Measurements from ENCODE around the gene HBQ1. TPM values are rescaled to one million over a fixed set of nuclear protein-coding genes. Genes with fewer than 3 reads are reported as not detected.

The HBQ1 gene
- total RNA-seq, 1 donor from 2014 or later = 1.1 TPM

DNA sequence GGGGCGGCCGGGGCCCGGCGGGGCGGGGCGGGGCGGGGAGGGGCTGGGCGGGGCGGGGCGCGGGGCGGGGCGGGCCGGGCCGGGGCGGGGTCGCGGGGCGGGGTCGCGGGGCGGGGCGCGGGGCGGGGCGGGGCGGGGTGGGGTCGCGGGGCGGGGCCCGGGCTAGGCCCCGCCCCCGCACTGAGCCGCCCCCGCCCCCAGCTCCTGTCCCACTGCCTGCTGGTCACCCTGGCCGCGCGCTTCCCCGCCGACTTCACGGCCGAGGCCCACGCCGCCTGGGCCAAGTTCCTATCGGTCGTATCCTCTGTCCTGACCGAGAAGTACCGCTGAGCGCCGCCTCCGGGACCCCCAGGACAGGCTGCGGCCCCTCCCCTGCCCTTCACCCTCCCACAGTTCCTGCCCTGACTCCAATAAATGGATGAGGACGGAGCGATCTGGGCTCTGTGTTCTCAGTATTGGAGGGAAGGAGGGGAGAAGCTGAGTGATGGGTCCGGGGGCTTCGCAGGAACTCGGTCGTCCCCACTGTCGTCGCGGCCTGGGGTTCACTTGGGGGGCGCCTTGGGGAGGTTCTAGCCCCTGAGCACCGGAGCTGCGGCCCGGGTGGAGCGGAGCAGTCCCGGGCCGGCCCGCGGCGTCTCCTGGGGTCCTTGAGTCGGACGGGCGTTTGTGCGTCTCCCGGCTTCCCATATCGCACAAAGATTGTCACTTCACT is 15.3 kb upstream of the HBQ1 start:
- no peaks in the 10 kb centered on the region for H3K4me1 Mint-ChIP-seq (ENCODE audit: unreplicated experiment)
- DNase-seq (ENCODE audit: extremely low spot score, unreplicated experiment) = no peak
- H3K4me3 Mint-ChIP-seq = no peak overlapping the region
- no peaks in the 10 kb centered on the region for H3K9me3 Mint-ChIP-seq
- H3K36me3 Mint-ChIP-seq = no peaks in the 10 kb centered on the region
- TF ChIP-seq, protein P1, sequence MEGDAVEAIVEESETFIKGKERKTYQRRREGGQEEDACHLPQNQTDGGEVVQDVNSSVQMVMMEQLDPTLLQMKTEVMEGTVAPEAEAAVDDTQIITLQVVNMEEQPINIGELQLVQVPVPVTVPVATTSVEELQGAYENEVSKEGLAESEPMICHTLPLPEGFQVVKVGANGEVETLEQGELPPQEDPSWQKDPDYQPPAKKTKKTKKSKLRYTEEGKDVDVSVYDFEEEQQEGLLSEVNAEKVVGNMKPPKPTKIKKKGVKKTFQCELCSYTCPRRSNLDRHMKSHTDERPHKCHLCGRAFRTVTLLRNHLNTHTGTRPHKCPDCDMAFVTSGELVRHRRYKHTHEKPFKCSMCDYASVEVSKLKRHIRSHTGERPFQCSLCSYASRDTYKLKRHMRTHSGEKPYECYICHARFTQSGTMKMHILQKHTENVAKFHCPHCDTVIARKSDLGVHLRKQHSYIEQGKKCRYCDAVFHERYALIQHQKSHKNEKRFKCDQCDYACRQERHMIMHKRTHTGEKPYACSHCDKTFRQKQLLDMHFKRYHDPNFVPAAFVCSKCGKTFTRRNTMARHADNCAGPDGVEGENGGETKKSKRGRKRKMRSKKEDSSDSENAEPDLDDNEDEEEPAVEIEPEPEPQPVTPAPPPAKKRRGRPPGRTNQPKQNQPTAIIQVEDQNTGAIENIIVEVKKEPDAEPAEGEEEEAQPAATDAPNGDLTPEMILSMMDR (conservative IDR thresholded peaks at IDR 0.05) = no peak
- no peak overlapping the region for H3K27ac Mint-ChIP-seq
- peaks cover 69% of the 10 kb centered on the region for H3K27me3 Mint-ChIP-seq

DNA sequence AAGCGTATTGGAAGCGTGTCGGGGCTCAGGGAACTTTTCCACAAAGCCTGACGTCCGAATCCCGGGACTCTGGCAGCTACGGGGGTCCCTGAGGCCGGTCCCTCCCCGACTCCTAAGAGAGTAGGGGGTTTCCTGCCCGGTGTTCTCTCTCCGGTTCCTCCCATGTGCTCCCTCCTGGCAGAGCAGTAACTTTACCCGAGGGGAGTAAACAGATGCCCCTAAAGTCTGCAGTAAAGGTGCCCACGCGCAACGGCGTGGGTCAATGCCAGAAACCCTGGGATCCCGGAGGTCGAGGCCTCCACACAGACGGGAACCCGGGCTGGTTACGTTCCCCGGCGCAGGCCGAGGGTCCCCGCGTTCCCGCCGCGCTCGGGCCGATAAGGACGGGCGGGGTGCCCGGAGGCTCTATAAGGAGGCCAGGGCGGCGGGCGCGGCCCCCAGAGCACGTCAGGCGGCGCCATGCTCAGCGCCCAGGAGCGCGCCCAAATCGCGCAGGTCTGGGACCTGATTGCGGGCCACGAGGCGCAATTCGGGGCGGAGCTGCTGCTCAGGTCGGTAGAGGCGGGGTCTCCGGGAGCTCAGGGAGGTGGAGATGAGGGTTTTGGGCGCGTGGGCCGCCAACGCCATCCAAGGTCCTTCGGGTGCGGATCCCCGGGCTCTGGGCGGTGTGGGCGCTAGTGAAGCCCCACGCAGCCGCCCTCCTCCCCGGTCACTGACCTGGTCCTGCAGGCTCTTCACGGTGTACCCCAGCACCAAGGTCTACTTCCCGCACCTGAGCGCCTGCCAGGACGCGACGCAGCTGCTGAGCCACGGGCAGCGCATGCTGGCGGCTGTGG is 14.5 kb upstream of the HBQ1 start, which contains the start of gene HBM:
HBM (plus strand) TSS at position 440 of the 836 bp plus-strand sequence; CDS start at position 460, 20 bp downstream.
- peaks cover 76% of the 10 kb centered on the region for H3K27me3 Mint-ChIP-seq
- TF ChIP-seq, protein P1 (conservative IDR thresholded peaks at IDR 0.05) = no peak
- no peak within 1 kb of the TSS for H3K4me3 Mint-ChIP-seq
- H3K27ac Mint-ChIP-seq = no peak within 1 kb of the TSS
- H3K9me3 Mint-ChIP-seq = no peaks in the 10 kb centered on the region
- H3K36me3 Mint-ChIP-seq = no peaks in the 10 kb centered on the region
- H3K4me1 Mint-ChIP-seq (ENCODE audit: unreplicated experiment) = no peaks in the 10 kb centered on the region
- DNase-seq (ENCODE audit: extremely low spot score, unreplicated experiment) = no peak

DNA sequence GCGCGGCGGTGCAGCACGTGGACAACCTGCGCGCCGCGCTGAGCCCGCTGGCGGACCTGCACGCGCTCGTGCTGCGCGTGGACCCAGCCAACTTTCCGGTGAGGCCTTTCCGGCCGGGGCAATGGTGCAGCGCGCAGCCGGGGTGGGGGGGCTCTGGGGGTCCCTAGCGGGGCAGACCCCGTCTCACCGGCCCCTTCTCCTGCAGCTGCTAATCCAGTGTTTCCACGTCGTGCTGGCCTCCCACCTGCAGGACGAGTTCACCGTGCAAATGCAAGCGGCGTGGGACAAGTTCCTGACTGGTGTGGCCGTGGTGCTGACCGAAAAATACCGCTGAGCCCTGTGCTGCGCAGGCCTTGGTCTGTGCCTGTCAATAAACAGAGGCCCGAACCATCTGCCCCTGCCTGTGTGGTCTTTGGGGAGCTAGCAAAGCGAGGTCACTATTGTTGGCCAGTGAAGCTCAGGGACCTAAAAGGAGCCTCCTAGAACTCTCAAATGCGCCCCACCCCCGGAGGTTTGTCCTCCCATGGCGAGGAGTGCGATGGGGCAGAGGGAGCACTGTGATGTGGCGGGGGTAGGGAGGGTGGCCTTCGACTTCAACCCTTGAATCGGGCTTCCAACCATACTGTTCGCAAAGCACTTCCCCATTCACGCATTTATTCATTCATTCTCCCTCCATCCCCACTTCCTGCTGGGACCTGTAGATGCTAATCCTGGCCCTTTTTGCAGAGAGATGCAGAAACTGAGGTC is 13.7 kb upstream of the HBQ1 start:
- H3K9me3 Mint-ChIP-seq = no peaks in the 10 kb centered on the region
- no peaks in the 10 kb centered on the region for H3K36me3 Mint-ChIP-seq
- peaks cover 77% of the 10 kb centered on the region for H3K27me3 Mint-ChIP-seq
- H3K4me1 Mint-ChIP-seq (ENCODE audit: unreplicated experiment) = no peaks in the 10 kb centered on the region
- H3K27ac Mint-ChIP-seq = no peak overlapping the region
- TF ChIP-seq, protein P1 (conservative IDR thresholded peaks at IDR 0.05) = no peak
- H3K4me3 Mint-ChIP-seq = no peak overlapping the region
- DNase-seq (ENCODE audit: extremely low spot score, unreplicated experiment) = no peak

DNA sequence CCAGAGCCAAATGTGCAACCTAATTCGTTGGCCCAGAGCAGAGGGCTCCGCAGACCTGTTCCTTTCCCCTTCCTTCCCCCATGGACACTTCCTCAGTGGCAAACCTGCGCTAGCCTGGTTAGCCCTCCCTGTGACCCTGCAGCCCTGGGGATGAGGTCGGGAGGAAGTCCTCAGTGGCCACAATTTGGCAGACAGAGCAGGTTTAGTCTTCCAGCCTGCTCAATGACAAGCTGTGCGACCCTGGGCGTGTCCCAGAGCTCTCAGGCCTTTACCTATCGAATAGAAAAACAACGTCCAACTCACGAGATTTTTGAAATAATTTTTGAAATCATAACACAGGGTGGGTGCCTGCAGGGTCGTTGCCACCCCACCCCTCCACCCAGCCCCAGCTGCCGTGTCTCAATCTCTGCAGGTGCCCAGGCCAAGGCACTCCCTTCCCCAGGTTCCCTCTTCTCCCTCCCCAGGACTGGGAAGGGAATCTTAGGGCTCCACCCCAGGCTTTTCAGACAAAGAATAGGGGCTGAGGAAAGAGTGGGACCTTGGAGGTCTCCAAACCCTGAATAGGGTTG is 13.1 kb upstream of the HBQ1 start:
- H3K4me3 Mint-ChIP-seq = no peak overlapping the region
- H3K4me1 Mint-ChIP-seq (ENCODE audit: unreplicated experiment) = no peaks in the 10 kb centered on the region
- H3K27ac Mint-ChIP-seq = no peak overlapping the region
- no peaks in the 10 kb centered on the region for H3K36me3 Mint-ChIP-seq
- no peaks in the 10 kb centered on the region for H3K9me3 Mint-ChIP-seq
- peaks cover 75% of the 10 kb centered on the region for H3K27me3 Mint-ChIP-seq
- no peak for DNase-seq (ENCODE audit: extremely low spot score, unreplicated experiment)
- TF ChIP-seq, protein P1 (conservative IDR thresholded peaks at IDR 0.05) = no peak

DNA sequence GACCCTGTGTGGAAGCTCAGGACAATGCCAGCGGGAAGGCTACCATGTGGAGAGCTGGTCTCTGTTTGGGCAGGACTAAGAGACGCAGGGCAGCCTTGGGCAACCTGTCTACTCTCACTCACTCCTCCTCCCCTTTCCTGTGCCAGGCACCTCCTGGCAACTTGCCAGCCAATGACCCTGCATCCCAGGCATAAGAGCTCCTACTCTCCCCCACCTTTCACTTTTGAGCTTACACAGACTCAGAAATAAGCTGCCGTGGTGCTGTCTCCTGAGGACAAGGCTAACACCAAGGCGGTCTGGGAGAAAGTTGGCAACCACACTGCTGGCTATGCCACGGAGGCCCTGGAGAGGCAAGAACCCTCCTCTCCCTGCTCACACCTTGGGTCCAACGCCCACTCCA is 11.8 kb upstream of the HBQ1 start:
- no peaks in the 10 kb centered on the region for H3K9me3 Mint-ChIP-seq
- no peaks in the 10 kb centered on the region for H3K4me1 Mint-ChIP-seq (ENCODE audit: unreplicated experiment)
- no peaks in the 10 kb centered on the region for H3K36me3 Mint-ChIP-seq
- H3K27ac Mint-ChIP-seq = no peak overlapping the region
- TF ChIP-seq, protein P1 (conservative IDR thresholded peaks at IDR 0.05) = no peak
- no peak overlapping the region for H3K4me3 Mint-ChIP-seq
- peaks cover 73% of the 10 kb centered on the region for H3K27me3 Mint-ChIP-seq
- no peak for DNase-seq (ENCODE audit: extremely low spot score, unreplicated experiment)
